A549 (cell line): ENCODE data around the gene BDNF. TPM values are rescaled to one million over a fixed set of nuclear protein-coding genes. Genes with fewer than 3 reads are reported as not detected.
A peak's percentile ranks its signal among the peaks of the same experiment; 100 is the strongest.

Experiments
- ATAC-seq, 2 experiments: fragments of 200-7000 bp in 1 of 2; fragments of >200 bp in 1 of 2; cut with Nextera tagmentation in 1 of 2; cut with Tn5 transposase in 1 of 2; 3 replicates each; pipeline versions ENCODE4 v1.8.0 to v1.9.1; 2018 to 2020; ENCODE audit warnings: mild to moderate bottlenecking in 1 of 2, moderate library complexity in 1 of 2
- CTCF ChIA-PET: fragments of 300-600 bp; sonication (Branson Sonifier 250); formaldehyde crosslinking; extraction: SDS; loops from one replicate; lab custom pipeline; 2021; ENCODE audit warnings: antibody characterized with exemption, inconsistent platforms; lab: Yijun Ruan, JAX
- POLR2A ChIA-PET: fragments of 350-600 bp; formaldehyde crosslinking; extraction: SDS; loops from one replicate; lab custom pipeline; 2021; ENCODE audit warnings: antibody characterized with exemption, inconsistent platforms; lab: Yijun Ruan, JAX
- DNase-seq, 2 experiments: peaks; one replicate each; pipeline versions ENCODE4 v3.0.0 to v3.0.0-alpha.2; 2011 to 2016; ENCODE audit warnings: low read depth in 1 of 2, low spot score in 1 of 2
- FAIRE-seq: peaks from 2 replicates; lab custom pipeline; 2011; peaks lifted over from hg19 to GRCh38; lab: Jason Lieb, UNC
- H3K27ac ChIP-seq, 2 experiments: fragments of >200 bp; sonication (Bioruptor Twin); formaldehyde crosslinking; 3 replicates each; pipeline ENCODE4 v1.5.1; 2016 to 2017
- H3K4me1 ChIP-seq: fragments of >200 bp; sonication (Bioruptor Twin); formaldehyde crosslinking; 3 replicates; pipeline ENCODE4 v1.6.1; 2016
- H3K4me2 ChIP-seq: fragments of >200 bp; sonication (Bioruptor Twin); formaldehyde crosslinking; 3 replicates; pipeline ENCODE4 v1.6.1; 2016
- H3K4me3 ChIP-seq: fragments of >200 bp; sonication (Bioruptor Twin); formaldehyde crosslinking; 3 replicates; pipeline ENCODE4 v1.5.1; 2016
- H3K9me3 ChIP-seq: fragments of >200 bp; sonication (Bioruptor Twin); formaldehyde crosslinking; 3 replicates; pipeline ENCODE4 v1.6.1; 2016
- BCL3 ChIP-seq: fragments of >200 bp; sonication (Bioruptor Twin); formaldehyde crosslinking; IDR thresholded peaks from 3 replicates; pipeline ENCODE4 v1.6.1; 2016
- CEBPB ChIP-seq, 2 experiments: fragments of >200 bp in 1 of 2; sonication (Bioruptor Twin) in 1 of 2; formaldehyde crosslinking in 1 of 2; IDR thresholded peaks; 2 replicates each; pipeline ENCODE4 v1.6.1; 2012 to 2016
- CHD2 ChIP-seq: fragments of 150-350 bp; IDR thresholded peaks from 2 replicates; pipeline ENCODE4 v1.6.1; 2014; ENCODE audit warnings: low read length; ENCODE audit not compliant: partially characterized antibody
- CTCF ChIP-seq: fragments of >200 bp; sonication (Bioruptor Twin); formaldehyde crosslinking; IDR thresholded peaks from 3 replicates; pipeline ENCODE4 v1.5.1; 2016
- GATA3 ChIP-seq: IDR thresholded peaks from 2 replicates; pipeline ENCODE4 v1.6.1; 2012; ENCODE audit warnings: borderline replicate concordance
- HMGXB4 ChIP-seq: fragments of 250-450 bp; sonication (Bioruptor Pico); IDR thresholded peaks from 2 replicates; pipeline ENCODE4 v1.5.0; 2021; ENCODE audit warnings: mild to moderate bottlenecking, moderate library complexity, borderline replicate concordance
- HOXB5 ChIP-seq: fragments of 250-450 bp; sonication (Bioruptor Pico); IDR thresholded peaks from 2 replicates; pipeline ENCODE4 v1.5.0; 2020; ENCODE audit warnings: mild to moderate bottlenecking, moderate library complexity
- JUN ChIP-seq, 2 experiments: fragments of >200 bp; sonication (Bioruptor Twin); formaldehyde crosslinking; IDR thresholded peaks; 2 replicates in 1 of 2; 3 replicates in 1 of 2; pipeline ENCODE4 v1.6.1; 2016 to 2017
- MAX ChIP-seq: IDR thresholded peaks from 2 replicates; pipeline ENCODE4 v1.6.1; 2012
- NPAS2 ChIP-seq: fragments of 250-450 bp; sonication (Bioruptor Pico); IDR thresholded peaks from 2 replicates; pipeline ENCODE4 v1.8.0; 2022; ENCODE audit warnings: mild to moderate bottlenecking, moderate library complexity, borderline replicate concordance
- PHF8 ChIP-seq: fragments of 200-600 bp; sonication (generic); IDR thresholded peaks from 2 replicates; pipeline ENCODE4 v1.6.1; 2016; ENCODE audit warnings: low read depth, mild to moderate bottlenecking, antibody characterized with exemption, moderate library complexity, borderline replicate concordance
- POLR2A ChIP-seq: IDR thresholded peaks from 2 replicates; pipeline ENCODE4 v1.6.1; 2012; ENCODE audit warnings: mild to moderate bottlenecking, low read length
- POLR2AphosphoS2 ChIP-seq: conservative IDR thresholded peaks from 2 replicates; pipeline ENCODE4 v1.6.1; 2012; ENCODE audit warnings: low read length, improper control_type of control experiment, inconsistent platforms
- RAD21 ChIP-seq, 2 experiments: fragments of >200 bp in 1 of 2; sonication (Bioruptor Twin) in 1 of 2; formaldehyde crosslinking in 1 of 2; IDR thresholded peaks in 1 of 2; conservative IDR thresholded peaks in 1 of 2; 2 replicates in 1 of 2; 3 replicates in 1 of 2; pipeline ENCODE4 v1.6.1; 2012 to 2018; ENCODE audit warnings: inconsistent platforms in 1 of 2
- RCOR1 ChIP-seq: fragments of 150-350 bp; IDR thresholded peaks from 2 replicates; pipeline ENCODE4 v1.6.1; 2014; ENCODE audit warnings: antibody characterized with exemption, low read length, low read depth
- TFCP2L1 ChIP-seq: fragments of 250-450 bp; sonication (Bioruptor Pico); IDR thresholded peaks from 2 replicates; pipeline ENCODE4 v1.5.0; 2021; ENCODE audit warnings: mild to moderate bottlenecking
- USF2 ChIP-seq: fragments of 450-650 bp; IDR thresholded peaks from 2 replicates; pipeline ENCODE4 v1.6.1; 2014; ENCODE audit warnings: antibody characterized with exemption
- ZNF302 ChIP-seq: fragments of 250-450 bp; sonication (Bioruptor Pico); IDR thresholded peaks from 2 replicates; pipeline ENCODE4 v1.9.0; 2021; ENCODE audit warnings: inconsistent platforms, mild to moderate bottlenecking, moderate library complexity
- WGBS: methylation state at CpG from one replicate; pipeline ENCODE4 v1.1.6; 2017; ENCODE audit errors: missing lambda C conversion rate; 5-methylcytosine and 5-hydroxymethylcytosine counted together
- polyA minus RNA-seq: library from RNA; depleted of rRNA, polyadenylated mRNA; stranded (reverse); fragments of >200 nt; gene quantifications from 2 replicates; pipeline ENCODE4 v1.2.3, GENCODE V29; 2011; rRNA and poly(A)+ RNA removed
- polyA plus RNA-seq, 4 experiments: library from polyadenylated mRNA; depleted of rRNA in 3 of 4; stranded (reverse); fragments of >200 nt; fragmentation: RNase III in 1 of 4; extraction: RNeasy Plus Mini Kit Qiagen cat#74134 plus additional on column Dnase treatment in 1 of 4; gene quantifications; 2 replicates in 3 of 4; 3 replicates in 1 of 4; pipeline ENCODE4 v1.2.3, GENCODE V29; 2011 to 2017

The BDNF gene
- polyA plus RNA-seq (2011; rRNA removed), result 25.4 and 33.7 TPM in 2 replicates
- 11.5 and 13.1 TPM in 2 replicates for polyA plus RNA-seq (2012; cell fraction: cytosol; rRNA removed)
- polyA plus RNA-seq (2012; cell fraction: nucleus; rRNA removed), result 14.7 and 21.5 TPM in 2 replicates
- 15.6 to 18.8 TPM (median 16.4 TPM) in 3 replicates for polyA plus RNA-seq (2017; fragmentation: RNase III; extraction: RNeasy Plus Mini Kit Qiagen cat#74134 plus additional on column Dnase treatment)
- 22.4 and 27.3 TPM in 2 replicates for polyA minus RNA-seq

DNA sequence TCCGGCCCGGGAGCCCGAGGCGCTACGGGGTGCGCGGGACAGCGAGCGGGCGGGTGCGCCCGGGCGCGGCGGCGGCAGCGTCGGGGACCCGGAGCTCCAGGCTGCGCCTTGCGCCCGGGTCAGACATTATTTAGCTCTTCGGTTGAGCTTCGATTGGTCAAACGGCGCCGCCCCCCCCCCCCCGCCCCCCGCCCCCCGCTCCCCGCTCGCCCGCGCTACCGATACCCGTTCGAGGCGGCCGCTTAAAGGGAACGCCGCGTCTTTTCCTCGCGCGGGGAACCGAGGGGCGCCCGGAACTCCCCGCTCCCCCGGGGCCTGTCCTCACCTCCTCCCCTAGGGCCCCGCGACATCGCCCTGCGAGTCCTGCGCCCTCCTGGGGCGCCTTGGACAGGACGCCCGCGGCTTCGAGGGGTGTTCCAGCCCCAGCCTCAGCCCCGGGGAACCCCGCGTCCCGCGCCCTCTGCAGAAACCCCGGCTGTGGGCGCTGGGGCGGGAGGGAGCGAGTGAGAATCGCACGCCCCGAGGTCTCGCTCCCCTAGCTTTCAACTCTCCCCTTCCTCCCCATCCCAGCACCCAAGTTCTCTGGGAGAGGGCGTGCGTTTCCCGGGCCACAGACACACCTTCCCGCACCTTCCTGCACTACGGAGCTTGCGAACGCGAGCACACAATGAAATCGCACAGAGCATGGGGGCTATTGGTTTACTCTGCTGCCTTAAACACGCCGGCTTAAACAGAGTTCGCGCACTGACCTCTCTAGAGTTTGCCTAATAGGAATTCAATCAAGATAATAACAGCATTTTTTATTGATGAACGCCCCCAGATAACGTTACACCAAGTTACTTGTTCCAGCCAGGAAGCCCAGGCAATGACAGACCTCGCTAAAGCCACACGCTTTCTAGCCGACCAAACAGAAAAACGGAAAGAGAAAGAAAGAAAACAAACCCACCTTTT is at the start of gene BDNF:
Gene BDNF (minus strand): TSS at position 105 of the 951 bp plus-strand sequence. CDS start 41,891 bp downstream, outside the sequence.
- 1% methylated on average over 28 of the region's 92 CpGs for WGBS
- DNase-seq, result peak; percentile 49 to 67
- TF ChIP-seq PHF8, result 0 out of 2 replicates have a peak, but pooled peaks have one; percentile 5
- TF ChIP-seq MAX, result peak; percentile 64
- peak; percentile 72 for TF ChIP-seq POLR2A
- peak in 1 of 2 experiments; percentile 51; a peak in 2 of 5 replicates for TF ChIP-seq JUN (IDR thresholded peaks at IDR 0.05)
- TF ChIP-seq GATA3, result 0 out of 2 replicates have a peak, but pooled peaks have one; percentile 17
- no peak for TF ChIP-seq ZNF302
- no peak for TF ChIP-seq CHD2
- TF ChIP-seq CTCF, result no peak
- TF ChIP-seq HOXB5 (CRISPR knock-in tag), result no peak
- TF ChIP-seq BCL3, result 0 out of 3 replicates have a peak, but pooled peaks have one; percentile 15
- no peak for TF ChIP-seq RCOR1
- no peak for TF ChIP-seq RAD21 (conservative IDR thresholded peaks at IDR 0.05 in 1 of 2, IDR thresholded peaks at IDR 0.05 in 1 of 2)
- no peak for TF ChIP-seq USF2
- TF ChIP-seq CEBPB (IDR thresholded peaks at IDR 0.05), result no peak
- no peaks in the 10 kb centered on the region for H3K9me3 ChIP-seq
- peak within 1 kb of the TSS; percentile 90 to 96 for H3K27ac ChIP-seq
- H3K4me2 ChIP-seq, result peak within 1 kb of the TSS; percentile 85
- peak; percentile 62 to 73 for ATAC-seq
- CTCF ChIA-PET, result interaction anchor here (0.7 to 7.0 kb wide), 19 partner anchors 11 to 1634 kb away, joined by 3 to 95 read pairs (median 6); partner anchors contain the start of genes KIF18A and METTL15
- POLR2A ChIA-PET, result interaction anchor here (0.6 to 4.2 kb wide), 12 partner anchors 11 to 1633 kb away, joined by 3 to 78 read pairs (median 6); partner anchors contain the start of genes KIF18A and METTL15
- no peak for FAIRE-seq
- H3K4me3 ChIP-seq, result peak within 1 kb of the TSS; percentile 78
- peaks cover 33% of the 10 kb centered on the region for H3K4me1 ChIP-seq

- ATAC-seq, result no peak
Measured at GRCh38 chr11:27740362-27741013, 40.2 kb upstream of the BDNF start.

More at GRCh38 chr11:27740362-27741013, 40.2 kb upstream of the BDNF start:
- no peak overlapping the region for H3K4me3 ChIP-seq
- TF ChIP-seq HMGXB4 (CRISPR knock-in tag) (no peak), POLR2AphosphoS2 (no peak), NPAS2 (no peak), TFCP2L1 (CRISPR knock-in tag) (no peak), RAD21 (conservative IDR thresholded peaks at IDR 0.05 in 1 of 2, IDR thresholded peaks at IDR 0.05 in 1 of 2) (no peak), CEBPB (IDR thresholded peaks at IDR 0.05) (no peak)
- H3K9me3 ChIP-seq, result no peaks in the 10 kb centered on the region
- FAIRE-seq (no peak), DNase-seq (no peak)
- 46% methylated on average over 7 of the region's 7 CpGs for WGBS
- no peak overlapping the region for H3K4me2 ChIP-seq
- ChIA-PET POLR2A (no interaction called here), CTCF (no interaction called here)
- peaks cover 4% of the 10 kb centered on the region; the same call in 1 of the 3 replicates for H3K4me1 ChIP-seq
- no peak overlapping the region for H3K27ac ChIP-seq
